Medulla oblongata (tissue), 1 donor: ENCODE results near the gene MAP4K1.

Source experiments
- DNase-seq: peaks from one replicate; pipeline ENCODE4 v3.0.0-alpha.2; 2015; ENCODE audit errors: extremely low spot score

The MAP4K1 gene

DNA sequence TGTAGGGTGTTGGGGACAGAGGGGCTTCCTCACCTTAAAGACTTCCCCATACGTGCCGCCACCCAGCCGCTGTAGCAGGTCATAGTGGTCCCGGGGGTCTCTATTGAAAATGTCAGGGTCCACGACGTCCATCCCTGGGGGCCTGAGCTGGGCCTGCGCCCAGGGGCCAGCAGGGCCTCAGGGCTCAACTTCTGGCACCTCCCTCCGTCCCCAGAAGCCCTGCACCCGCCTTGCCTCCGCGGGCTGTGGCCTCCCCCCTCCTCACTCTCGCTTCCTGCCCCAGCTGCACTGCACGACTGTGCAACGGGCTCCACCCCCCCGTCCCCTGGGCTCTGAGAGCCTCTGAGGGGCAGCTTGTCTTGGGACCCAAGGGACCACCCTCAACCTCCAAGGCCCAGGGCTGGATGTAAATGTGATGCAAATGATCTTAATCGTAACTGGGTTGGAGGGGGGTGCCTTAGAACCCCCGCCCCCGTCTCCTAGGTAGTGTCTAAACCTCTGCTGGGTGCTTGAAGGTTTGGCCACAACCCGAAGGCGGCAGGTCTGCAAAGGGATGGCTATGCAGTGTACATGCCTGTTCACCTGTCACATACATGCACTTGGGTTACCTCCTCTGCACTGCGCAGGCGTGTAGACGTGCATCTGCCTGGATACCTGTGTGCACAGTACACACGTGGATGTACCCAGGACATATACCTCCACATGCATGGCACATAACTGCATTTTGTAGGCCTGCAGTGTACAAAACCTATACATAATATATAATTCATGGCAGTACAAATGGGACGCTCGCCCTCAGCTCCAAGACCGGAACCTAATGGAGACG lies at the start of gene MAP4K1:
MAP4K1 (minus strand) TSS at position 190 of the 826 bp plus-strand sequence; CDS start at position 132, 58 bp downstream.
- DNase-seq: peak; percentile 13

- no peak for DNase-seq
Measured at GRCh38 chr19:38666663-38667511, 49.1 kb upstream of the MAP4K1 start.

GRCh38 chr19:38665950-38666662 lies 48.4 kb upstream of the MAP4K1 start:
- no peak for DNase-seq

GRCh38 chr19:38665219-38665931 lies 47.6 kb upstream of the MAP4K1 start:
- DNase-seq: no peak

- no peak for DNase-seq
Measured at GRCh38 chr19:38664503-38665211, 46.9 kb upstream of the MAP4K1 start.

DNA sequence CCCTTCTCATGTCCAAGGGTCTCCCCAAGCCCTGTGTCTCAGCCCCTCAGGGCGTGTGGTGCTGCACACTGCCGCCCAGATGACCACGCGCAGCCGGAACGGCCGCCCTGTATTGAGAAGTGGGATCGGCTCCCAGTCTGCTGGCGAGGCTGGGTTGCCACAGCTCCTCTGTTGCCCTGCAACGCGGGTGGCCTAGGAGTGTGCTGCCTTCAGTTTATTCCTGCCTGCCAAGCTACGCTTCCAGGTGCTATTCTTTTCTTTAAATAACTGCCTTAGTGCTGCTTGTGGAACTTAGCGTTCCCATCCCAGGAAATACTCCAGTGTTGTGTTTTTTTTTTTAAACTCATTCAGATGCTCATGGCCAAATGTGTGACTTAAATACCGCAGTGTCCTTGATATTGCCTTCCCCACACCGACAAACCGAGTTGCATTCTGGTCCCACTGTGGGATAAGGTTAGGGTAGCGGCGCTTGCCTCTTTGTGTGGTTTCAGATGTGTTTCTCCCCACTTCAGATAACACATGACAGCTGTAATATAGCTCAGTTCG lies 46.3 kb upstream of the MAP4K1 start:
- peak; percentile 78 for DNase-seq

- no peak for DNase-seq
Measured at GRCh38 chr19:38663156-38663651, 45.5 kb upstream of the MAP4K1 start.

DNA sequence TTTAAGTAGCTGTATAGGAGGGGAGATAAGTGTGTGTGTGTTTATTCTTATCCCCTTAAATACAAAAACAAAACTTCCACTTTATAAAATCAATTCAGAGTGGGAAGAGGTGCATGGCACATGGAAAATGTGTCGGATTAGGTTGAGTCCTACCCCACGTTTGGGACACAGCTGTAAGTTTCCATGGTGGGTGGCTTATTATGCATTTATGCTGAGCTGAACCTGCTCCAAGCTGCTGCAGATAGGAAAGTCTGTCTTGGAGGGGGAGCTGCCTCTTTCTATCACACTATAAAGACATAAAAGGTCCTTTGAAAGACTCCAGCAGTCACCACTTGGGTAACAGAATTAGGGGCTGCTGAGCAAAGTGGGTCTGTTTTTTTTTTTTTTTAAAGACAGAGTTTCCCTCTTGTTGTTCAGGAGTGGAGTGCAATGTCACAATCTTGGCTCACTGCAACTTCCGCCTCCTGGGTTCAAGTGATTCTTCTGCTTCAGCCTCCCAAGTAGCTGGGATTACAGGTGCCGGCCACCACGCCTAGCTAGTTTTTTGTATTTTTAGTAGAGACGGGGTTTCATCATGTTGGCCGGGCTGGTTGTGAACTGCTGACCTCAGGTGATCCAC lies 44.9 kb upstream of the MAP4K1 start:
- DNase-seq: no peak

DNA sequence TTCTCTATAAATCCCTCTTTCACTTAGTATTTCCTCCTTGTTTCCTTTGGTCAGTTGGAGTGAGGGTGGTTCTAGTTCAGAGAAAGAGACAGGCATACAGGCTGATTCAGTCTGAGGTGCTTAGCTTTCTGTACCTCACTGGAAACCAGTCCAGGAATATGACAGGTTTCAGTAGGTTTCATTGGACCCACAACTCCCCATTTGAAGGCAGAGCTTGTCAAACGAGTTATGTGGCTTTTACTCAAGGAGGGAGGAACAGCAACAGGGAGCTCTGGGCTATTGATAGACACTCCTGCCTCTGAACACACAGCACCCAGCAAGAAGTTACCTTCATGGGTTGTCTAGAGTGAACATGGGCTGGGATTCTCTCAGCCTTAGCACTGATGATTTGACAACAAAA lies 44.2 kb upstream of the MAP4K1 start:
- DNase-seq: no peak

- DNase-seq: no peak
Measured at GRCh38 chr19:38661136-38661535, 43.4 kb upstream of the MAP4K1 start.

DNA sequence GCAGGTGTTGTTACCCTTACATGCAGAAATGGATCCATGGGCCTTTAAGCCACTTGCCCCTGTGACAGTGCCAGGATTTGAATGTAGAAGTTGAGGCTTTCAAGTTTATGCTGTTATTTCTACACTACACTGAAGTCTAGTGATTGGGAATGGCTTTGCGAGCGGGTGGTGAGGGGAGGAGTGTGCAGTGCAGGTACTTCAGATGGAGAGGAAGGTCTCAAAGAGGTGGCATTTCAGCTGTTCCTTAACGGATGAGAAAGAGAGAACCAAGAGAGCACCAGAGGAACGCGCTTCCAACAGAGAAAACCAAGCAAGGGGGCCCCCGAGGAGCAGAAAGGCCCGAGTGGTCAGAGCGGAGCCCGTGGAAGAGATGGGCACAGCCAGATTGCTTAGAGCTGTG lies 43.0 kb upstream of the MAP4K1 start:
- DNase-seq: no peak

DNA sequence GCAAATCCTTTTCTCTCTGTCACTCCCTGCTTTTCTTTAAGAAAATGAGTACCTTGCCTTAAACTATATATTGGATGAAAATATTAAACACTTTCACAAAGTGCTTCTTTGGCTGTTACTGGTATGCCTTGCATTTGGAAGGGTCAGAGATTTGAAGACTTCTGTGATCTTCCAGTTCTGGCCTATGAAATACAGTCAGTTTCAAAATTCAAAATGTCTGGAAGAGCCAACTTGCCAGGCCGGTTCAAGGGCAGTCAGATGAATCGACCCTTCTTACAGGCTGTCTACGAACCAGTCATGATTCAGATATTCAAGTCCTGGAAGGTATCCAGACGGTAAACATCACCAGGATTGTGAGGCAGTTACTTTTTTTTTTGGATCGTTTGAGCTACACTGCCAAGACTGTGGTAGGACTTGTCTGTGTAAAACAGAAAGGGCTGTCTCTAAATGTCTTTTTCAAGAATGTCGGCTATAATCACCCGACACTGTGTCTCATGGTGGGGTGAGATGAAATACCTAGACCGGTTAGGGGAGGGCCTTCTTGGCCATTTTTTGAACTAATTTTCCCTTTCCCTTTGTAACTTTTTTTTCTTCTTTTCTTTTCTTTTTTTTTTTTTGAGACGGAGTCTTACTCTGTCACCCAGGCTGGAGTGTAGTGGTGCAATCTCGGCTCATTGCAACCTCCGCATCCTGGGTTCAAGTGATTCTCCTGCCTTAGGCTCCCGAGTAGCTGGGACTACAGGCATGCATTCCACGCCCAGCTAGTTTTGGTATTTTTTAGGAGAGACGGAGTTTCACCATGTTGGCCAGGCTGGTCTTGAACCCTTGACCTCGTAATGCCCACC lies 40.9 kb upstream of the MAP4K1 start:
- DNase-seq: peak; percentile 69

DNA sequence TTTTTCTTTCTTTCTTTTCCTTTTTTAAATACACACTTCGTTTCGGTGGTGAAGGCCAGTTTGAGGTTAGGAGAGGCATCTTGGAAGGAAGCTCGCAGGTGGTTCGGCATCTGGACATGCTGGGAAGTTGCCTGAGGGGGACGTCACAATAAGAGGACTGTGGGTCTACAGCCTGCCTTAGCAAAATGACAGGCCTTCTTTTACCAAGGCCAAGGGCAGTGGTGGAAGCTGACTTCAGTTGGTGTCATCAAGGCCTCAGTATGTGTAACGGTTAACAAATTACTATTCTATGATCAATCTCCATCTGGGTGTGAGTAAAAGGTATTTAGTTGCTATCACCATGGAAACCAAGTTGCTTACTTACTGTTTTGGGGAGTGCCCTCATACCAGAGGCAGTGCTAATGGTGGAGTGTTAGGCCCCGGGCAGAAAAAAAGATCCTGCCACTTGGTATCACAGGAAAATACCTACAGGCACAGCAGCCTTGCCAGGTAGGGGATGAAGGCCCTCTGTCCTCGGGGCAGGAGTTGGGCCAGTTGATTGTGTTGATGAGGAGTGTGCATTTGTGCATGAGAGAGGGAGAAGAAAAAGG lies 40.0 kb upstream of the MAP4K1 start:
- DNase-seq: no peak

GRCh38 chr19:38656171-38656981 lies 38.6 kb upstream of the MAP4K1 start:
- DNase-seq: peak; percentile 86

GRCh38 chr19:38655148-38655824 lies 37.5 kb upstream of the MAP4K1 start:
- no peak for DNase-seq

DNA sequence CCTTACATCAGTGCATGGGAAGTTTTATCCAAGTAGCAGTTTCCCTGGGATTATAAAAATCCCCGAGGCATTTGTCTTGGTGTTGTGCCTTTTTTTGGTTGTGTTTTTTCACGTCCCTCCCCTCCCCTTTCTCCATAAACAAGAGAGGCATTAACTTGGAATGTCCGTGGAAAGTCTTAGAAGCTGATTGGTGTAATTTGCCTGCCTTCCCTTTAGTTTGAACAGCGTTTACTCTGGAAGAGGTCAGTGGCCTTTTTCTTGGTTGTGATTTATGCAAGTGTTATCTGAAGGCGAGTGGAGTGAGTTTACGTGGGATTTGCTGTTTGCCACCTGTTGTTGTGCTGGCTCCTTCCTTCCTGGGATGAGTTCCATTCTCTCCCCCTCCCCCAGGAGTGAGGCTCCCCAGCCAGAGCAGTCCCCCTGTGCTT lies 36.9 kb upstream of the MAP4K1 start:
- DNase-seq: no peak

- DNase-seq: no peak
Measured at GRCh38 chr19:38653028-38653571, 35.3 kb upstream of the MAP4K1 start.
